GM12878 (cell line): ENCODE results near the gene AURKA. TPM values are rescaled to one million over a fixed set of nuclear protein-coding genes. Genes with fewer than 3 reads are reported as not detected.

Source experiments
- ATAC-seq: fragments of 200-7000 bp; cut with Tn5 transposase; 3 replicates; pipeline ENCODE4 v1.9.1; 2020; ENCODE audit warnings: mild to moderate bottlenecking, moderate library complexity
- BruUV-seq: library from RNA; stranded (reverse); fragments of 400-500 nt; replicated peaks from 2 replicates; lab custom pipeline; 2021; lab: Mats Ljungman, UMichigan
- CTCF ChIA-PET: fragments of 300-600 bp; sonication (Branson Sonifier 250); formaldehyde crosslinking; extraction: SDS; loops from one replicate; lab custom pipeline; 2021; ENCODE audit warnings: inconsistent platforms; lab: Yijun Ruan, JAX
- POLR2A ChIA-PET: fragments of 350-600 bp; formaldehyde crosslinking; extraction: SDS; loops from one replicate; lab custom pipeline; 2021; ENCODE audit warnings: inconsistent platforms; lab: Charles Lee
- RAD21 ChIA-PET: fragments of 300-600 bp; sonication (Branson Sonifier 250); formaldehyde crosslinking; loops from one replicate; lab custom pipeline; 2023; ENCODE audit warnings: antibody characterized with exemption; ENCODE audit not compliant: unreplicated experiment; lab: Charles Lee
- SMC1A ChIA-PET: fragments of 300-600 bp; sonication (Branson Sonifier 250); formaldehyde crosslinking; loops from one replicate; lab custom pipeline; 2023; ENCODE audit not compliant: unreplicated experiment, uncharacterized antibody; lab: Charles Lee
- DNase-seq: peaks from one replicate; pipeline ENCODE4 v3.0.0-alpha.2; 2011; ENCODE audit warnings: low read depth, low spot score
- FAIRE-seq: peaks from 3 replicates; lab custom pipeline; 2011; peaks lifted over from hg19 to GRCh38; lab: Jason Lieb, UNC
- H2AFZ ChIP-seq: 2 replicates; pipeline ENCODE4 v1.6.0; 2011; ENCODE audit warnings: low read depth, low read length, control low read depth; ENCODE audit not compliant: control insufficient read depth
- H3K27ac ChIP-seq: 2 replicates; pipeline ENCODE4 v1.5.1; 2011; ENCODE audit warnings: control low read depth; ENCODE audit not compliant: control insufficient read depth, insufficient read depth
- H3K27me3 ChIP-seq, 2 experiments: replicated peaks in 1 of 2; 2 replicates each; pipeline versions ENCODE4 v1.6.0 to v1.6.1; 2011; ENCODE audit warnings: low read length in 1 of 2; ENCODE audit not compliant: control insufficient read depth in 2 of 2, insufficient read depth in 2 of 2
- H3K36me3 ChIP-seq, 2 experiments: 2 replicates each; pipeline ENCODE4 v1.5.1; 2011; ENCODE audit warnings: low read length in 1 of 2; ENCODE audit not compliant: control insufficient read depth in 2 of 2, insufficient read depth in 2 of 2
- H3K4me1 ChIP-seq: 2 replicates; pipeline ENCODE4 v1.6.1; 2011; ENCODE audit warnings: mild to moderate bottlenecking, low read length, moderate library complexity, mixed read lengths; ENCODE audit not compliant: control insufficient read depth, insufficient read depth
- H3K4me2 ChIP-seq: 2 replicates; pipeline ENCODE4 v1.6.0; 2011; ENCODE audit warnings: control low read depth; ENCODE audit not compliant: control insufficient read depth, insufficient read depth
- H3K4me3 ChIP-seq: fragments of 200-600 bp; sonication (generic); 2 replicates; pipeline ENCODE4 v1.5.1; 2016
- H3K79me2 ChIP-seq: 2 replicates; pipeline ENCODE4 v1.6.0; 2011; ENCODE audit warnings: low read length; ENCODE audit not compliant: control insufficient read depth, insufficient read depth
- H3K9ac ChIP-seq: 2 replicates; pipeline ENCODE4 v1.8.0; 2011; ENCODE audit warnings: low read length, control low read depth, mixed read lengths; ENCODE audit not compliant: control insufficient read depth, insufficient read depth
- H3K9me3 ChIP-seq: replicated peaks from 3 replicates; pipeline ENCODE4 v1.5.1; 2011; ENCODE audit warnings: mild to moderate bottlenecking, low read length; ENCODE audit not compliant: control insufficient read depth, insufficient read depth
- H4K20me1 ChIP-seq: 2 replicates; pipeline ENCODE4 v1.6.0; 2011; ENCODE audit not compliant: control insufficient read depth, insufficient read depth
- BRCA1 ChIP-seq: IDR thresholded peaks from 2 replicates; pipeline ENCODE4 v1.6.1; 2011; ENCODE audit warnings: low read depth, low read length, improper control_type of control experiment
- CBX3 ChIP-seq: fragments of 200-600 bp; sonication (generic); IDR thresholded peaks from 2 replicates; pipeline ENCODE4 v1.6.1; 2016; ENCODE audit warnings: low read depth, borderline replicate concordance
- CHD1 ChIP-seq: IDR thresholded peaks from 2 replicates; pipeline ENCODE4 v1.6.1; 2012; ENCODE audit warnings: low read depth, low read length, improper control_type of control experiment
- EZH2 ChIP-seq: IDR thresholded peaks from 2 replicates; pipeline ENCODE4 v1.6.1; 2012; ENCODE audit warnings: low read depth, mild to moderate bottlenecking, control low read depth, inconsistent platforms, low read length, borderline replicate concordance; ENCODE audit not compliant: control insufficient read depth
- GATAD2B ChIP-seq: fragments of 450-650 bp; conservative IDR thresholded peaks from 2 replicates; pipeline ENCODE4 v1.6.1; 2017; ENCODE audit warnings: low read depth, mild to moderate bottlenecking, moderate library complexity
- JUNB ChIP-seq: IDR thresholded peaks from 2 replicates; pipeline ENCODE4 v1.6.1; 2016; ENCODE audit warnings: antibody characterized with exemption, mild to moderate bottlenecking
- MYB ChIP-seq: fragments of 150-350 bp; IDR thresholded peaks from 2 replicates; pipeline ENCODE4 v1.6.1; 2014; ENCODE audit warnings: mild to moderate bottlenecking, low read depth, low read length, borderline replicate concordance
- NRF1 ChIP-seq: conservative IDR thresholded peaks from 2 replicates; pipeline ENCODE4 v1.6.1; 2011; ENCODE audit warnings: mild to moderate bottlenecking, low read depth, low read length, improper control_type of control experiment
- PAX5 ChIP-seq: IDR thresholded peaks from 2 replicates; pipeline ENCODE4 v1.6.1; 2011; ENCODE audit warnings: low read depth, low read length, borderline replicate concordance
- PML ChIP-seq: IDR thresholded peaks from 2 replicates; pipeline ENCODE4 v1.6.1; 2012; ENCODE audit warnings: low read length, inconsistent platforms
- RUNX3 ChIP-seq: IDR thresholded peaks from 2 replicates; pipeline ENCODE4 v1.6.1; 2012; ENCODE audit warnings: low read length, inconsistent platforms
- SMC3 ChIP-seq: IDR thresholded peaks from 2 replicates; pipeline ENCODE4 v1.6.1; 2011; ENCODE audit warnings: low read length, improper control_type of control experiment, borderline replicate concordance
- SREBF2 ChIP-seq: IDR thresholded peaks from 2 replicates; pipeline ENCODE4 v1.6.1; 2012; ENCODE audit warnings: mild to moderate bottlenecking, low read length
- TAF1 ChIP-seq: IDR thresholded peaks from 2 replicates; pipeline ENCODE4 v1.6.1; 2011; ENCODE audit warnings: mild to moderate bottlenecking, low read depth, low read length, borderline replicate concordance
- ZBTB33 ChIP-seq: fragments of 450-650 bp; IDR thresholded peaks from 2 replicates; pipeline ENCODE4 v1.6.1; 2017; ENCODE audit warnings: mild to moderate bottlenecking
- WGBS: methylation state at CpG from one replicate; pipeline ENCODE4 v1.1.6; 2016; ENCODE audit warnings: low lambda C conversion rate; ENCODE audit not compliant: insufficient replicate concordance, insufficient coverage; ENCODE audit errors: missing lambda C conversion rate; 5-methylcytosine and 5-hydroxymethylcytosine counted together
- in situ Hi-C: fragments of 300-500 bp; cut with MboI; formaldehyde crosslinking; loops from 9 replicates; pipeline ENCODE4 v1.14.3; 2018; ENCODE audit warnings: mixed read lengths
- intact Hi-C: fragments of 100-400 bp; cut with micrococcal nuclease; formaldehyde crosslinking; loops from one replicate; pipeline ENCODE4 v1.14.2; 2022; ENCODE audit not compliant: unreplicated experiment
- polyA plus RNA-seq, 11 experiments: library from polyadenylated mRNA; depleted of rRNA in 4 of 11; unstranded in 6 of 11; stranded (reverse) in 5 of 11; fragments of >200 nt; fragmentation: Nextera tagmentation in 4 of 11; fragmentation: Illumina TruSeq in 1 of 11; extraction: Ambion mirVana in 4 of 11; extraction: Trizol in 1 of 11; gene quantifications; 1 replicate in 1 of 11; 2 replicates in 10 of 11; pipeline versions ENCODE4 v1.2.1 to v1.2.3, GENCODE V29; 2011 to 2016; ENCODE audit warnings: inconsistent platforms in 2 of 11, missing spikeins in 2 of 11, low read depth in 1 of 11
- total RNA-seq, 4 experiments: library from RNA; depleted of rRNA in 3 of 4; stranded (reverse); fragments of >200 nt in 3 of 4; fragmentation: Illumina TruSeq in 1 of 4; extraction: Trizol in 1 of 4; gene quantifications; 2 replicates each; pipeline versions ENCODE4 v1.2.1 to v1.2.3, GENCODE V29; 2013 to 2021
- TF ChIP-seq, protein P1 (sequence below): IDR thresholded peaks from 2 replicates; pipeline ENCODE4 v1.6.1; 2012; ENCODE audit warnings: low read depth, low read length, improper control_type of control experiment

AURKA gene
- total and polyA plus RNA-seq, 10 of the 15 experiments (the other 5 are each of a cell fraction or from before 2014, with no cell fraction given) = 57.3 to 122 (median 73.4) TPM

DNA sequence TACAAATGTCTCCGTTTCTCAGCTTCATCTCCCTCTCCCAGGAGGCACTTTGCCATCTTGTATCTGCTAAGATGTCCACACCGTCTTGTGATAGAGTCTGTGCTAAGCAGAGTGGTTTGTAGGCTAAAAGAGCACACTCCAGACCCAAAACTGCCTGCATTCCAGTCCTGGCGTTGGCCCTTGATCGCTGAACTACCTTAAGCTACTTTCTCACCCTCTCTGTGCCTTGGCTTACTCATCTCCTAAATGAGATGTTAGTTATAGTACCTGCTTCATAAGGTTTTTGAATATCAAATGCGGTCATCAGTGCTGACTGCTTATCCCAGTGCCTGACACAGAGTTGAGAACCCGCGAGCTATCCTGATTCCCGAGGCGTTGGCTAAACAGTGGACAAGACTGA, 34.0 kb upstream of the AURKA start (continued):
- TF ChIP-seq EZH2 (no peak), TAF1 (no peak)

DNA sequence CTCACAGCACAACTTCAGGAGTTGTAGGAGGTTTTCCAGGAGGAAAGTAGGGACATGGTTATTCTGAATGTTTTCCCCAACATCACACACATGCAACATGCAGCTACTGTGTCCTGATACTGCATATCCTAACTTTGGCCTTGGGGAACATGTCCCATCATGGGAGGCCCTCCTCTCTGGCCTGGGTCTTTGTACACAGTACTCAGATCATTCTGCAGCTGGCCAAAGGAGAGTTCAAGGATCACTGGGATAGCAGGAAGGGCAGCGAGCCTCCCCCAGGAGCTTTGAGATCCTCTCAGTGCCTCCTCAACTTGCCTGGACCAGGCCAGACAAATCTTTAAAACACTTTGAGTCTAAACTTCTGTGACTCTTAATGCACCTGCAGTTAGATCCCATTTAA, 32.9 kb upstream of the AURKA start:
- Histone ChIP-seq H3K79me2 (no peaks in the 10 kb centered on the region), H3K9ac (no peak overlapping the region), H3K9me3 (no peaks in the 10 kb centered on the region), H3K4me3 (no peak overlapping the region), H3K27ac (no peak overlapping the region), H3K36me3 (no peaks in the 10 kb centered on the region), H2AFZ (no peak overlapping the region), H3K27me3 (no peaks in the 10 kb centered on the region), H4K20me1 (no peaks in the 10 kb centered on the region), H3K4me2 (no peak overlapping the region), H3K4me1 (peaks cover 14% of the 10 kb centered on the region)
- CTCF ChIA-PET = interaction anchor here (0.9 to 1.0 kb wide), 2 partner anchors 26 to 29 kb away, joined by 3 to 4 read pairs; no protein-coding TSS in a partner anchor
- TF ChIP-seq RUNX3 (no peak), BRCA1 (no peak), PML (no peak), JUNB (no peak), SREBF2 (no peak), SMC3 (no peak), GATAD2B (no peak), PAX5 (no peak), NRF1 (no peak), CBX3 (no peak), CHD1 (no peak), ZBTB33 (no peak), MYB (no peak)
- TF ChIP-seq, protein P1, sequence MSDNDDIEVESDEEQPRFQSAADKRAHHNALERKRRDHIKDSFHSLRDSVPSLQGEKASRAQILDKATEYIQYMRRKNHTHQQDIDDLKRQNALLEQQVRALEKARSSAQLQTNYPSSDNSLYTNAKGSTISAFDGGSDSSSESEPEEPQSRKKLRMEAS = no peak
- DNase-seq (no peak), FAIRE-seq (no peak), ATAC-seq (no peak)
- BruUV-seq = no TSS peak
- WGBS = 82% methylated on average over 1 of the region's 1 CpG
- SMC1A ChIA-PET = interaction anchor here (1.6 to 1.7 kb wide), 2 partner anchors 9 to 14 kb away, joined by 4 to 7 read pairs; no protein-coding TSS in a partner anchor
- POLR2A ChIA-PET = interaction anchor here (1.3 kb wide), 1 partner anchor 15 kb away, joined by 3 read pairs; no protein-coding TSS in a partner anchor
- in situ Hi-C loops (no loop called here), intact Hi-C loops (no loop called here)
- RAD21 ChIA-PET = no interaction called here
